Activated CD8-positive, alpha-beta memory T cell treated with anti-CD3 and anti-CD28 coated beads, Interleukin-2, amount 50 U/mL, for 24 hours (primary cell): ENCODE data around the gene LONRF2.
"Not testable (repeated sequence)": the region's sequence is repeated elsewhere in the genome, so short reads cannot be mapped to it uniquely, and the experiment has no call there.

Experiments
- DNase-seq: peaks from one replicate; pipeline ENCODE4 v3.0.0-alpha.2; 2020; ENCODE audit errors: extremely low read depth

LONRF2 gene

DNA sequence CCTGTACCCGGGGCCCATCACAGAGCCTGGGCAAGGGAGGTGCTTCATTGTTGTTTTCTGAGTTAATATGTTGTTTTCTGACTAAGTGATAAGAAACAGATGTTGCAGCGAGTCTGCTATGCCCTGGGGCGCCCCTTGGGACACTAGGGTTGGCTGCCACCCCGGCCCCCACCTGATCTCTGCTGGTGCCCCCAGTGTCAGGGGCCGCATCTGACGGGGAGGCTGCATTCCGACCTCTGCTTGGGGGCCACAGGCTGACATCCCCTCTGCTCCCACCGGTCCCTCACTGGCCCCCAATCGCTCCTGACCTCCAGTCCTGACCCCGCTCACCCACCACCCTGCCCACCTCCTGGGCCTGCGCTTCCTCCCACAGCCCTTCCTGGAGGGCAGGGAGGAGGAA, 65.9 kb downstream of the LONRF2 start:
- no peak for DNase-seq

- DNase-seq: no peak
Measured at GRCh38 chr2:100254646-100255210, 67.6 kb downstream of the LONRF2 start.

DNA sequence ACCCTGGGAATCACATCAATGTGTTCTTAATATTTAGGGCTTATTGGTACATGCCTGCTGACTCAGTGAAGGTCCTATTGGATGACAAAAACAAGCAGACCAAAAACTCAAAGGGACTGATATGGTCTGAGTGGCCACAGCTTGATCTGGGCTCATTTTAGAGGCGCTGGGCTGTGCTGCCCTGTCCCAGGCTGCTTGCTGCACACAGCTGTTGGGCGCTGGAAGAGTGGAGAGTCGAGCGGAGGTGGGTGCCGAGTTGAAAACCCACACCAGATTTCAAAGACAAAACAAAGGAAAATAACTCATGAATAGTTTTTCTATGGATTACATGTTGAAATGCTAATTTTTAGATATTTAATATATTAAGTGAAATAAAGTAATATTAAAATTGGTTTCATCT, 68.5 kb downstream of the LONRF2 start:
- DNase-seq: no peak

DNA sequence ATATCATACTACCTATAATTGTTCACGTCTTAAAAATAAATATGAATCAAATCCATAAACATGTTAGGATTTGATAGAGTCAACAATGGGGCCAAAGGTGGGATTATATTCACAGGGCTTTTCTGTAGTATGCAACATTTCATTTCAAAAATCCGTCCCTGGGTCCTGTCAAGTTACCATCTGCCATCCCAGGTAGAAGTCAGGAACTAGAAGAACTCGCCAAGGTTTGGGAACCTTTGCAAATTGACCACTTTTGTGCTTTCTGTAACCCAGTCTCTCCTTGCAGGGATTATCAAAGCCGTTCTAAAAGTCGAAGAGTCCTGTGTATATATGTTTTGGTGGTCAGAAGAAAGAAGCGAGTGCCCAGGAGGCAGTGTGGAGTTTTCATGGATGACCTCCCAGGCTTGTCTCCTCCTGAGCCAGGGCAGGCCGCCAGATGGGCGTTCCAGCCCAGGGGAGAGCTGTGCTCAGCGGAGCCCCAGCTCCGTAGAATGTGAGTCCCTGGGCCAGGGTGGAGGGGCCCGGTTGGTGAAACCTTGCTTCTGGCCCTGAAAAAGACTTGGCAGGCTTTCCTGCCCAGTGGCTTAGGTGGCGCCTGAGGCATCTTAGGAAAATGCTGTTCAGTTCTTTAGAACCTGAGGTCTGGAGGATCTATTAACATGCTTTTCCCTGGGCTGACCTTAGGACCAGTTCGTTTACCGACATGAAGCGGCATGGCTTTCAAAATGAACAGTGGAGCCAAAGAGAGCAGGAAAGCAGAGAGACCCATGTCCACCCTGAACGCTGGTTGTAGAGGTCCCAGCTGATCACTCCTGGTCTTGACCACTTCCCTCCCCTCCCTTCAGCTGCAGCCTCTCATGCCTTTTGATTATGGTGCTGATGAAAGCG, 69.2 kb downstream of the LONRF2 start:
- no peak for DNase-seq

DNA sequence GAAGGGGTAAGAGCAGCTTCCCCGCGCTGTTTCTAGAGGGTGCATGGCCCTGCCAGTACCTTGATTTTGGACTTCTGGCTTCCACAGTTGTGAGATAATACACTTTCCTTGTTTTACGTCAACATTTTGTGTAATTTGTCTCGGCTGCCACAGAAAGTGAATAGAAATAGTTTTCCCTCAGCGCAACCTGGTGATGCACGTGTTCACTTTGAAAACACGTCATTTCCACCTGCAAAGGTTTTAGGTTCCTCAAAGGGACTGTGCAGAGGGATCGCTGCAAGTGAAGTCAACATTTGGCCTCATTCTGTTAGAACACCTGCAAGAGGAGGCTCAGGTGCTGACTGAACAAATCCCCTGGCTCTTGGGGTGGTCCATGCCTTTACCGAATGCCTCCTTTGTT, 71.7 kb downstream of the LONRF2 start:
- DNase-seq: no peak

GRCh38 chr2:100248971-100249370, 73.3 kb downstream of the LONRF2 start:
- DNase-seq: no peak

- not testable (repeated sequence) for DNase-seq
Measured at GRCh38 chr2:100248556-100248955, 73.7 kb downstream of the LONRF2 start.

DNA sequence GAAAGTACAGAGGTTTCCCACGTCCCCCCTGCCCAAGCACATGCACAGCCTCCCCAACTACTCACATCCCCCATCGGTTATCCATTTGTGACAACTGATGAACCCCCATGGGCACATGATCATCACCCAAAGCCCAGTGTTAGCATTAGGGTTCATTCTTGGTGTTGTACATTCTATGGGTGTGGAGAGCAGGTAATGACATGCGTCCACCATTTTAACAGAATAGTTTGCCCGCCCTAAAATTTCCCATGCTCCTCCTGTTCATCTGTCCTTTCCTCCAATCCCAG, 74.3 kb downstream of the LONRF2 start:
- no peak for DNase-seq

- no peak for DNase-seq
Measured at GRCh38 chr2:100247256-100248043, 74.9 kb downstream of the LONRF2 start.

DNA sequence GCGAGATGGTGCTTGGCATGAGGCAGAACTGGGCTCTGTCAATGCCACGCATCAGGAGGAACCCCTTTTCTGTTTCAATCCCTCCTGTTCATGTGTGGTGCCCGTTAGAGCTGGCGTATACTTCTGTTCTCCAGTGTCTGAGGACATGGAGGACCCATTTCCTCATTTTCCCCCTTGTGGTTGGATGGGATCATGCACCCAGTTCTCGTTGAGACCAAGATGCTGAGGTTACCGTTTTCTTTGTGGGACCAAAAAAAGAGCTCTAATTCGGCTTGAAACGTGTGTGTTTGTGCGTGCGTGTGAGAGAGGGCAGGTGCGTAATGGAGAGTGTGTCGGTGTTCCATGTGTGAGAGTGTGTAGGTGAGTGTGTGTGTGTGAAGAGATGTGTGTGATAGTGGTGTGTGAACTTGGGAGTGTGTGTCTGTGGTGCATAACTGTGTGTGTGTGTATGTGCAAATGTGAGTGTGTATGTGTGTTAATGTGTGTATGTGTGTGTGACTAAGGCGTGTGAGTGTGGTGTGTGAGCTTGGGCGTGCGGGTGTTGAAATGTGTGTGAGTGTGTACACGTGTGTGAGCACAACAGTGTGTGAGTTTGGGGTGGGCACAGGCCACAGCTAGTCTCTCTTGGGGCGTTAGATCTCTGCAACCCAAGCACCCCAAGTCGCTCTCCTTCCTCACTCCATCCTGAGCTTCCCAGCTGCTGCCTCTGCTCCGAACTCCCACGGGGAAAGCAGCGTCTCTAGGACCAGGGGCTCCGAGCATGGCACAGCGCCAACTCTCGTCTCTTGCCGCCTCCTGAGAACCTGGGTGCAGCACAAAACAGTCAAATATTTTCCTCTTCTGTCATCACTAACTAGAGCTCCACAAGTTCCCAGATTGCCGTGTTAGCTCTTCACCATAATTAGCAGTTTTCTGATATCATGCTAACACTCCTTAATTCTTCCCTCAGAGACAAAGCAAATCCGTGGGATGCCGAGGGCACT, 75.8 kb downstream of the LONRF2 start:
- no peak for DNase-seq

- DNase-seq: no peak
Measured at GRCh38 chr2:100245681-100246080, 76.6 kb downstream of the LONRF2 start.

DNA sequence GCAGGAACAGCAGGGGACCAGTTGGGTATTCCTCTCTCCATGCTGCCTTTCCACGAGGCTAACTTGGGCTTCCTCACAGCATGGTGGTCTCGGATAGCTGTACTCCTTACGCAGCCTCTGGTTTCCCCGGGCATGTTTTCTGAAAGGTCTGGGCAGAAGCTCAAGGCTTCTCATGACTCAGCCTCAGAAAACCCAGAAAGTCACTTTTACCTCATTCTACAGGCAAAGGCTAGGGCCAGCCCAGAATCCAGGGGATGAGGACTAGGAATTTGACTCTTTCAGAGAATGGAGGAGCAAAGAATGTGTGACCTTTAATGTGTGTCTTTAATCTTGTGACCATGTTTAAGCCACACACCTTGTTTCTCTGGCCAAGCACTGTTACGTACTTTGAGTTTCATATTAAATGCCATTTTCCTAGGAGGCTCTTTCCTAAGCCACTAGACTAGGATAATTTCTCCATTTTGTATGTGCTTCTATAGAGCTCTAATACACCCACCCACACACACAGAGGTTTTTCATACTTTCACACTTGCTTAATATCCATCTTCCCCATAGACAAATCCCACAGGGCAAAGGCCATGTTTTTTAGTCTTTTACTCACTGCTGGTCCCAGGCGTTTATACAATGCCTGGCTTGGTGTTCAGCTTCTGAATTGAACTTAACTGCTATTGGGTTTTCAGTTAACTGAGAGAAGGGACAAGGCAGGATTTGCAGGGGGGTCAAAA, 77.3 kb downstream of the LONRF2 start:
- no peak for DNase-seq

- DNase-seq: no peak
Measured at GRCh38 chr2:100243631-100244030, 78.7 kb downstream of the LONRF2 start.

- no peak for DNase-seq
Measured at GRCh38 chr2:100242891-100243619, 79.2 kb downstream of the LONRF2 start.

DNA sequence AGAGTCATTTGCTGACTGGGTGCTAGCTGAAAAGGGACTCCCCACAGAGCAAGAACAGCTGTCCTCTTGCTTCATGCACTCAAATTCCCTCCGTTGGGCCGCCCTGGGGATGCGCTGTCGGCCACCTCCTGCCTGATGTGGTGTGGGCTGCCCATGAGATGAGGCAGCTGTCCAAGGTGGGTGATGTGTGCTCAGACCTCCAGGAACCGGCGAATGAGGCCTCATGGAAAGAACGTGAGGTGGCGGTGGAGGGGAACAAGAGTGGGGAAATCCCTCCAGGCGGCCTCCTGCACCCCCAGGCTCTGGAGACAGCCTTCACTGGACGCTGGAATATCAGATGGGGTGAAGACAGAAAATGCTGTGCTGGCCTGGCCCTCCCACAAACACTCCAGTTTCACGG, 79.8 kb downstream of the LONRF2 start:
- no peak for DNase-seq

DNA sequence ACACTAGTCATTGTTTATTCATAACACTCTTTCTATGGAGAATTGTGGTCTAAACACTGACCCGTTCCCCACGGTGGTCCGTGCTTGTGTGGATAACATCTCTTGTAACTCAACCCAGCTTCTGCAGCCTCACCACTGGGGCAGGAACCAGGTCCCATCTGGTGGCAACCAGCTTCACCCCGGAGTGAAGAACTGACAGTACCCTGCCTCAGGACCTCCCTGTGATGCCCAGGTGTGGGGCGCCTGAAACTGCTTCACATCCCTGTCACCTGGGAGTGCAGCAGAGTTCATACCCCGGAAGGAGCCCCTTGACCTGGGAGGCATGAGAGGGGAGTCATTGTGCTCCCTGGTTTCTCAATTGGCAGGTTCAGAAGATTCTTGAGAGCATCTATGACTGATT, 81.1 kb downstream of the LONRF2 start:
- DNase-seq: no peak

- DNase-seq: no peak
Measured at GRCh38 chr2:100240386-100240785, 81.9 kb downstream of the LONRF2 start.

DNA sequence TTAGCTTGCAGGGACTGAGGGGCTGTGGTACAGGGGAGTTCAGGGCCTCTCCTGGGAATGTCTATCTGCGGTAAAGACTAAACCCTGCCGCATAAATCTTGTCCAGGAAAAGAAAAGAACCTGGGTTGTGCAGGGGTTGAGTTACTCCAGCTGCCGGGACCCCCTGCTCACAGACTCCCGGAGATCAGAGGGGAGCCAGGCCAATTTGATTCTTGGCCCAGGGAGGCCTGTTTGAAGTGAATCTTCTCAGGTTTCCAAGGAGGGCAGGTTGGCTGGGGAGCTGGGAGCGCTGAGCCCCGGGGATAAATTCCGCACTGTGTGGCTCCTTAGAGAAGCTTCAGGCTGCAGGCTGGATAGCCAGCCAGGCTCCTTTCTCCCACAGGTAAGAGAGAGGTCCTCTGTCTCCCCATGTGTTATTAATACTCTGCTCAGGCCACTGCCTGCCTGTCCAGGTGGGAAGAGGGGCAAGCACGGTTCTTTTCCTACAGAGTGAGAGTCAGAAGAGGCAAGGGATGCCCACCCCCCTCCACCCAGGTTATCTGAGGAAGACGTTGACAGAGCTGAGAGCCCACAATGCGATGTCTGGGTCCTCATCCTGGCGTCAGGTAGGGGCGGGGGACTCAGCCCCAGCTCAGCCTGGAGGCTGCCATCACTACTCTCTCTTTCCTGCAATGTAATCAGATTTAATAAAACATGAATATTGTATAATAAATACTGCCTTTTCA, 82.7 kb downstream of the LONRF2 start:
- DNase-seq: no peak

GRCh38 chr2:100238471-100238870, 83.8 kb downstream of the LONRF2 start:
- no peak for DNase-seq

DNA sequence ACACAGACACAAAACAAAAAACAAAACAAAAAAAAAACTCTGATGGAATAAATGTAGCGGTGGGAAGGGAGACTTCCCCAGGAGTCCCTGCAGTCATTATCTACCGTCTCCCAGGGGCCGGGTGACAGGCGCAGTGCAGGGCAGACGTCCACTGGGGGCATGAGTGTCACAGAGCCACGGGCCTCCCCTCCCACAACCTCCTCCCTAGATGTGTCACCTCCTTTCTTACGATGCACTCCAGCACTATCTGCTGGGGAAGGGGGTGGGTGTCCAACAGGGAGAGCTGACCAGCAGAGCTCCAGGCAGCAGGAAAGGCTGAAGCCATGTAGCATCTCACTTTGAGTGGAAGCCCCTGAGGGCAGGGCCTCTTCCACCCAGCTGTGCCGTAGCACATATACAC, 84.5 kb downstream of the LONRF2 start:
- DNase-seq: no peak
